HepG2 (cell line): ENCODE data around the gene XRCC5. TPM values are rescaled to one million over a fixed set of nuclear protein-coding genes. Genes with fewer than 3 reads are reported as not detected.

Source experiments
- CAMTA2 ChIP-seq: sonication (generic); formaldehyde crosslinking; IDR thresholded peaks from 2 replicates; pipeline ENCODE4 v1.4.0; 2020; ENCODE audit warnings: mild to moderate bottlenecking, missing genetic modification reagents, borderline replicate concordance
- ELF3 ChIP-seq: IDR thresholded peaks from 2 replicates; pipeline ENCODE4 v1.6.1; 2016; ENCODE audit warnings: missing genetic modification reagents, missing compliant biosample characterization
- JDP2 ChIP-seq: sonication (generic); formaldehyde crosslinking; IDR thresholded peaks from 2 replicates; pipeline ENCODE4 v1.8.1; 2022; ENCODE audit warnings: missing genetic modification reagents, borderline replicate concordance
- KLF15 ChIP-seq: sonication (generic); formaldehyde crosslinking; IDR thresholded peaks from 2 replicates; pipeline ENCODE4 v1.8.1; 2023; ENCODE audit warnings: borderline replicate concordance, mild to moderate bottlenecking, inconsistent platforms, missing genetic modification reagents, mixed read lengths
- KMT2A ChIP-seq: sonication (generic); formaldehyde crosslinking; IDR thresholded peaks from 2 replicates; pipeline ENCODE4 v1.4.0; 2020; ENCODE audit warnings: missing genetic modification reagents
- MAZ ChIP-seq, 2 experiments: sonication (generic) in 1 of 2; formaldehyde crosslinking in 1 of 2; IDR thresholded peaks; 2 replicates each; pipeline versions ENCODE4 v1.5.0 to v1.6.1; 2012 to 2020; ENCODE audit warnings: low read depth in 2 of 2, mild to moderate bottlenecking in 2 of 2, borderline replicate concordance in 1 of 2, improper control_type of control experiment in 1 of 2, low read length in 1 of 2, missing genetic modification reagents in 1 of 2, moderate library complexity in 1 of 2
- RAD21 ChIP-seq: fragments of 450-650 bp; formaldehyde crosslinking; IDR thresholded peaks from 2 replicates; pipeline ENCODE4 v1.5.0; 2020; ENCODE audit warnings: mild to moderate bottlenecking
- SNRNP70 ChIP-seq: fragments of 200-400 bp; formaldehyde crosslinking; IDR thresholded peaks from 2 replicates; pipeline ENCODE4 v1.6.1; 2017; ENCODE audit warnings: mild to moderate bottlenecking, low read depth, low read length, moderate library complexity
- SP5 ChIP-seq: IDR thresholded peaks from 2 replicates; pipeline ENCODE4 v1.6.1; 2016; ENCODE audit warnings: low read depth, borderline replicate concordance
- SUZ12 ChIP-seq: fragments of 150-350 bp; IDR thresholded peaks from 2 replicates; pipeline ENCODE4 v1.6.1; 2014; ENCODE audit warnings: low read depth, low read length
- ZBTB10 ChIP-seq: sonication (generic); formaldehyde crosslinking; IDR thresholded peaks from 2 replicates; pipeline ENCODE4 v1.4.0; 2020; ENCODE audit warnings: missing genetic modification reagents, borderline replicate concordance
- ZBTB46 ChIP-seq: sonication (generic); formaldehyde crosslinking; IDR thresholded peaks from 2 replicates; pipeline ENCODE4 v1.4.0; 2020; ENCODE audit warnings: mild to moderate bottlenecking, missing genetic modification reagents, borderline replicate concordance
- ZNF430 ChIP-seq: sonication (generic); formaldehyde crosslinking; IDR thresholded peaks from 2 replicates; pipeline ENCODE4 v1.9.0; 2021; ENCODE audit warnings: mild to moderate bottlenecking, missing genetic modification reagents
- ZNF773 ChIP-seq: sonication (generic); formaldehyde crosslinking; IDR thresholded peaks from 2 replicates; pipeline ENCODE4 v1.4.0; 2020; ENCODE audit warnings: missing genetic modification reagents, borderline replicate concordance
- ZNF775 ChIP-seq: sonication (generic); formaldehyde crosslinking; IDR thresholded peaks from 2 replicates; pipeline ENCODE4 v1.4.0; 2020; ENCODE audit warnings: missing genetic modification reagents, mild to moderate bottlenecking, moderate library complexity, borderline replicate concordance
- ZNF891 ChIP-seq: sonication (generic); formaldehyde crosslinking; IDR thresholded peaks from 2 replicates; pipeline ENCODE4 v1.5.0; 2020; ENCODE audit warnings: mild to moderate bottlenecking, missing genetic modification reagents
- polyA plus RNA-seq, 8 experiments: library from polyadenylated mRNA; depleted of rRNA in 3 of 8; stranded (reverse) in 7 of 8; unstranded in 1 of 8; fragments of >200 nt; fragmentation: Illumina TruSeq in 4 of 8; extraction: Trizol in 4 of 8; gene quantifications; 2 replicates each; pipeline versions ENCODE4 v1.2.1 to v1.2.3, GENCODE V29; 2011 to 2016; ENCODE audit warnings: low read depth in 4 of 8, missing spikeins in 1 of 8, mixed read lengths in 1 of 8; ENCODE audit not compliant: insufficient read depth in 1 of 8
- total RNA-seq, 5 experiments: library from RNA; depleted of rRNA; stranded (reverse); fragments of >200 nt; fragmentation: Illumina TruSeq; extraction: Trizol; gene quantifications; 2 replicates each; pipeline ENCODE4 v1.2.3, GENCODE V29; 2016; ENCODE audit warnings: low read depth in 1 of 5
- TF ChIP-seq, protein P1 (sequence below): sonication (generic); formaldehyde crosslinking; IDR thresholded peaks from 2 replicates; pipeline ENCODE4 v1.9.0; 2021; ENCODE audit warnings: missing genetic modification reagents, borderline replicate concordance
- TF ChIP-seq, protein P2 (sequence below): sonication (generic); formaldehyde crosslinking; IDR thresholded peaks from 2 replicates; pipeline ENCODE4 v1.5.0; 2020; ENCODE audit warnings: mild to moderate bottlenecking, missing genetic modification reagents
- TF ChIP-seq, protein P3 (sequence below): sonication (generic); formaldehyde crosslinking; IDR thresholded peaks from 2 replicates; pipeline ENCODE4 v1.4.0; 2020; ENCODE audit warnings: missing genetic modification reagents

XRCC5 gene
- total and polyA plus RNA-seq, 2 of the 13 experiments (the other 11 are each of a cell fraction or from before 2014, with no cell fraction given), result 264 to 454 TPM

- TF ChIP-seq, protein P1, sequence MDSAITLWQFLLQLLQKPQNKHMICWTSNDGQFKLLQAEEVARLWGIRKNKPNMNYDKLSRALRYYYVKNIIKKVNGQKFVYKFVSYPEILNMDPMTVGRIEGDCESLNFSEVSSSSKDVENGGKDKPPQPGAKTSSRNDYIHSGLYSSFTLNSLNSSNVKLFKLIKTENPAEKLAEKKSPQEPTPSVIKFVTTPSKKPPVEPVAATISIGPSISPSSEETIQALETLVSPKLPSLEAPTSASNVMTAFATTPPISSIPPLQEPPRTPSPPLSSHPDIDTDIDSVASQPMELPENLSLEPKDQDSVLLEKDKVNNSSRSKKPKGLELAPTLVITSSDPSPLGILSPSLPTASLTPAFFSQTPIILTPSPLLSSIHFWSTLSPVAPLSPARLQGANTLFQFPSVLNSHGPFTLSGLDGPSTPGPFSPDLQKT, result no peak
- TF ChIP-seq SUZ12 (no peak), JDP2 (CRISPR knock-in tag) (peak; percentile 77; the same call in 1 of the 2 replicates), CAMTA2 (CRISPR knock-in tag) (peak; percentile 96), SNRNP70 (no peak), SP5 (peak; percentile 87), MAZ (IDR thresholded peaks at IDR 0.05; ENCODE audit: borderline replicate concordance, low read depth, low read length) (peak; percentile 51; the same call in 1 of the 2 replicates), MAZ (CRISPR knock-in tag; IDR thresholded peaks at IDR 0.05; ENCODE audit: low read depth) (peak; percentile 97), ELF3 (peak; percentile 82), ZNF775 (CRISPR knock-in tag) (no peak), ZNF773 (CRISPR knock-in tag) (no peak), ZBTB46 (CRISPR knock-in tag) (peak; percentile 28; the same call in 1 of the 2 replicates), ZNF891 (peak; percentile 97), KMT2A (CRISPR knock-in tag) (peak; percentile 94), RAD21 (CRISPR knock-in tag) (peak; percentile 60), ZNF430 (CRISPR knock-in tag) (peak; percentile 99), KLF15 (CRISPR knock-in tag) (no peak; the same call in 1 of the 2 replicates), ZBTB10 (no peak)
- TF ChIP-seq, protein P2, sequence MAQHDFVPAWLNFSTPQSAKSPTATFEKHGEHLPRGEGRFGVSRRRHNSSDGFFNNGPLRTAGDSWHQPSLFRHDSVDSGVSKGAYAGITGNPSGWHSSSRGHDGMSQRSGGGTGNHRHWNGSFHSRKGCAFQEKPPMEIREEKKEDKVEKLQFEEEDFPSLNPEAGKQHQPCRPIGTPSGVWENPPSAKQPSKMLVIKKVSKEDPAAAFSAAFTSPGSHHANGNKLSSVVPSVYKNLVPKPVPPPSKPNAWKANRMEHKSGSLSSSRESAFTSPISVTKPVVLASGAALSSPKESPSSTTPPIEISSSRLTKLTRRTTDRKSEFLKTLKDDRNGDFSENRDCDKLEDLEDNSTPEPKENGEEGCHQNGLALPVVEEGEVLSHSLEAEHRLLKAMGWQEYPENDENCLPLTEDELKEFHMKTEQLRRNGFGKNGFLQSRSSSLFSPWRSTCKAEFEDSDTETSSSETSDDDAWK (CRISPR knock-in tag), result no peak
- TF ChIP-seq, protein P3, sequence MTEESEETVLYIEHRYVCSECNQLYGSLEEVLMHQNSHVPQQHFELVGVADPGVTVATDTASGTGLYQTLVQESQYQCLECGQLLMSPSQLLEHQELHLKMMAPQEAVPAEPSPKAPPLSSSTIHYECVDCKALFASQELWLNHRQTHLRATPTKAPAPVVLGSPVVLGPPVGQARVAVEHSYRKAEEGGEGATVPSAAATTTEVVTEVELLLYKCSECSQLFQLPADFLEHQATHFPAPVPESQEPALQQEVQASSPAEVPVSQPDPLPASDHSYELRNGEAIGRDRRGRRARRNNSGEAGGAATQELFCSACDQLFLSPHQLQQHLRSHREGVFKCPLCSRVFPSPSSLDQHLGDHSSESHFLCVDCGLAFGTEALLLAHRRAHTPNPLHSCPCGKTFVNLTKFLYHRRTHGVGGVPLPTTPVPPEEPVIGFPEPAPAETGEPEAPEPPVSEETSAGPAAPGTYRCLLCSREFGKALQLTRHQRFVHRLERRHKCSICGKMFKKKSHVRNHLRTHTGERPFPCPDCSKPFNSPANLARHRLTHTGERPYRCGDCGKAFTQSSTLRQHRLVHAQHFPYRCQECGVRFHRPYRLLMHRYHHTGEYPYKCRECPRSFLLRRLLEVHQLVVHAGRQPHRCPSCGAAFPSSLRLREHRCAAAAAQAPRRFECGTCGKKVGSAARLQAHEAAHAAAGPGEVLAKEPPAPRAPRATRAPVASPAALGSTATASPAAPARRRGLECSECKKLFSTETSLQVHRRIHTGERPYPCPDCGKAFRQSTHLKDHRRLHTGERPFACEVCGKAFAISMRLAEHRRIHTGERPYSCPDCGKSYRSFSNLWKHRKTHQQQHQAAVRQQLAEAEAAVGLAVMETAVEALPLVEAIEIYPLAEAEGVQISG (CRISPR knock-in tag), result peak; percentile 90
These were observed 27.5 kb upstream of the XRCC5 start, which contains the start of the genes PECR and TMEM169 (continued) for GRCh38 chr2:216081487-216082116.
